Nephron (organoid): ENCODE measurements around the gene PHF21A.
"Not testable (repeated sequence)": the region's sequence is repeated elsewhere in the genome, so short reads cannot be mapped to it uniquely, and the experiment has no call there.

Experiments used
- H3K27ac Mint-ChIP-seq, 3 experiments: 2 replicates each; pipeline ENCODE4 v1.8.0; 2020; ENCODE audit warnings: mixed read lengths in 3 of 3, mild to moderate bottlenecking in 2 of 3, moderate library complexity in 1 of 3
- H3K27me3 Mint-ChIP-seq: 2 replicates; pipeline ENCODE4 v1.8.0; 2021; ENCODE audit warnings: low read depth, mild to moderate bottlenecking, moderate library complexity, mixed read lengths
- H3K36me3 Mint-ChIP-seq: 2 replicates; pipeline ENCODE4 v1.8.0; 2020; ENCODE audit warnings: low read depth, mixed read lengths
- H3K4me1 Mint-ChIP-seq: 2 replicates; pipeline ENCODE4 v1.8.0; 2020; ENCODE audit warnings: mixed read lengths
- H3K4me3 Mint-ChIP-seq, 3 experiments: 2 replicates each; pipeline ENCODE4 v1.8.0; 2020; ENCODE audit warnings: mild to moderate bottlenecking in 3 of 3, mixed read lengths in 3 of 3, moderate library complexity in 2 of 3
- H3K9me3 Mint-ChIP-seq: 2 replicates; pipeline ENCODE4 v1.8.0; 2020; ENCODE audit warnings: mixed read lengths
- TF ChIP-seq, protein P1 (sequence below), 3 experiments: fragments of 200-600 bp; sonication (generic); IDR thresholded peaks; one replicate each; pipeline ENCODE4 v1.5.0; 2021; ENCODE audit warnings: antibody characterized with exemption in 3 of 3; ENCODE audit not compliant: unreplicated experiment in 3 of 3

PHF21A gene

DNA sequence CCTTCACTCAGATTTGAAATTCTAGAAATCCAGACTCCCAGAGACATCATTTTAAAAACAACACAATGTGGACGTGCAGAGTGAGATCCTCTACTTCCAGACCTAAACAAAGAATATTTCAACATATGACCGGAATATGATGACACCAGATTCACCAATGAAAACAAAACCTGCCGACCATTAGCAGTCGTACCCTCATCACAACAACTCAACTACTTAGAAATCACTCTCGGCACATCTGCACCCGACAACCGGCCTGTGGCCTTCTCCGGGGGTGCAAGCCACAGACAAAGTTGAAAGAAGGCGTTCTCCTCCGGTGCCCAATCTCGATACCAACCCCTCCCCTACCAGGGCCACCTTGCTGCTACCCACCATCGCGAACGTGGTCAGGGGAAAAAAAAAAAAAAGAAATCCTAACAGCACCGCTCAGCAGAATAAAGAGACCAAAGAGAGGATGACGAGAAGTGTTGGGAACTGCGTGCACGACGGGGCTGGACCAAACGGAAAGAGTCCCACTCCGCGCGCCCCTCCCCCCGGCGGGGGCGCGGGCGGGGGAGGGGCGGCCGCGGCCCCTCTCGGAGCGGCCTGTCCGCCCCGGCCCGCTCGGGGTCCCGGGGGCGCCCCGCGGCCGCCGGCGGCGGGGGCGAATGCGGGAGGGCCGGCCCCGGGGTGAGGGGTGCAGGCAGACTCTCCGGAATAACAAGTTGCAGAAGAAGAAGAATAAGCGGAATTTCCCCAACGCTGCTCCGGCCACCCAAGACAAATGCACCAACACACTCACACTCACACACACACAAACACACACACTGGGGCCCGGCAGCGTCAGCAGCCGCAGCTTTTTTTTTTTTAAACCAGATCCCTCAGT lies 1.7 kb downstream of the PHF21A start:
- Mint-ChIP-seq H3K27ac (peak overlapping the region; percentile 93 to 99 (median 96)), H3K4me1 (peaks cover 48% of the 10 kb centered on the region)
- TF ChIP-seq, protein P1, sequence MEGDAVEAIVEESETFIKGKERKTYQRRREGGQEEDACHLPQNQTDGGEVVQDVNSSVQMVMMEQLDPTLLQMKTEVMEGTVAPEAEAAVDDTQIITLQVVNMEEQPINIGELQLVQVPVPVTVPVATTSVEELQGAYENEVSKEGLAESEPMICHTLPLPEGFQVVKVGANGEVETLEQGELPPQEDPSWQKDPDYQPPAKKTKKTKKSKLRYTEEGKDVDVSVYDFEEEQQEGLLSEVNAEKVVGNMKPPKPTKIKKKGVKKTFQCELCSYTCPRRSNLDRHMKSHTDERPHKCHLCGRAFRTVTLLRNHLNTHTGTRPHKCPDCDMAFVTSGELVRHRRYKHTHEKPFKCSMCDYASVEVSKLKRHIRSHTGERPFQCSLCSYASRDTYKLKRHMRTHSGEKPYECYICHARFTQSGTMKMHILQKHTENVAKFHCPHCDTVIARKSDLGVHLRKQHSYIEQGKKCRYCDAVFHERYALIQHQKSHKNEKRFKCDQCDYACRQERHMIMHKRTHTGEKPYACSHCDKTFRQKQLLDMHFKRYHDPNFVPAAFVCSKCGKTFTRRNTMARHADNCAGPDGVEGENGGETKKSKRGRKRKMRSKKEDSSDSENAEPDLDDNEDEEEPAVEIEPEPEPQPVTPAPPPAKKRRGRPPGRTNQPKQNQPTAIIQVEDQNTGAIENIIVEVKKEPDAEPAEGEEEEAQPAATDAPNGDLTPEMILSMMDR (IDR thresholded peaks at IDR 0.05; ENCODE audit: unreplicated experiment in 3 of 3): no peak

DNA sequence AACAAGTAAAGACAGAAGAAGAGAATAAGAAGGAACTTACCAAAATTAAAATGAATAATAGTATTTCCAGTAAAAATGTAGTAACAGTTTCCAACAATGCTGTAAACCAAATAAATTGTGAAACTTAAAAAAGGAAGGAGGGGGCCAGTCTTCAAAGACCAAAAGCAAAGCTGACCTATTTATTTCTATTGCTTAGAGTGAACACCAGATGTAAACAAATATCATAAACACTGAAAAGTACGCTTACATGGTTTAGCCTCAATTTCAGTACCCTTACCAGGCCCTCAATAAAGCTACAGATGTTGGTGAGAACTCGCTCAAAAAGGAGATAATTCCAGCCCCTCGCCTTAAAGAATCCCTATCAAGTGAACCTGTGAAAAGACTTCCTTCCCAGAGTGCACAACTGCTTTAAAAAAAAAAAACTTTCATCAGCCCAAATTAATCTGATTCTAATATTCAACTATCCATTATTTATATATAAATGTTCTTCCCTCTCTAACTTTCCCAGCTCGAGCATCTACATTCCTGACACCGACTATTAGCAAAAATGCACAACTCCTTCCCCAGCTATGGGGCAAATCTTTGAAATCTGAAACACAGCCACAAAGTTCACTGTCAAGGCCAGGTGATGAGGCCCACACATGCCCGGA lies 2.4 kb downstream of the PHF21A start:
- peak overlapping the region; percentile 97 to 98 (median 97) for H3K4me3 Mint-ChIP-seq
- peak overlapping the region; percentile 93 to 99 (median 96) for H3K27ac Mint-ChIP-seq
- H3K27me3 Mint-ChIP-seq: no peaks in the 10 kb centered on the region
- peaks cover 54% of the 10 kb centered on the region for H3K4me1 Mint-ChIP-seq
- TF ChIP-seq, protein P1 (IDR thresholded peaks at IDR 0.05; ENCODE audit: unreplicated experiment in 3 of 3): no peak
- H3K9me3 Mint-ChIP-seq: no peaks in the 10 kb centered on the region
- H3K36me3 Mint-ChIP-seq: no peaks in the 10 kb centered on the region

More for the DNA sequence above, 1.7 kb downstream of the PHF21A start:
- Mint-ChIP-seq H3K9me3 (no peaks in the 10 kb centered on the region), H3K36me3 (no peaks in the 10 kb centered on the region), H3K27me3 (no peaks in the 10 kb centered on the region), H3K4me3 (peak overlapping the region; percentile 97 to 99 (median 98))

GRCh38 chr11:46117842-46118241 lies 3.4 kb downstream of the PHF21A start:
- peak overlapping the region; percentile 97 to 98 (median 97) for H3K4me3 Mint-ChIP-seq
- peaks cover 60% of the 10 kb centered on the region for H3K4me1 Mint-ChIP-seq
- H3K27me3 Mint-ChIP-seq: no peaks in the 10 kb centered on the region
- TF ChIP-seq, protein P1 (IDR thresholded peaks at IDR 0.05; ENCODE audit: unreplicated experiment in 3 of 3): peak in 2 of 3 experiments; percentile 10 to 27
- H3K9me3 Mint-ChIP-seq: no peaks in the 10 kb centered on the region
- H3K36me3 Mint-ChIP-seq: no peaks in the 10 kb centered on the region
- peak overlapping the region; percentile 93 to 99 (median 96) for H3K27ac Mint-ChIP-seq

DNA sequence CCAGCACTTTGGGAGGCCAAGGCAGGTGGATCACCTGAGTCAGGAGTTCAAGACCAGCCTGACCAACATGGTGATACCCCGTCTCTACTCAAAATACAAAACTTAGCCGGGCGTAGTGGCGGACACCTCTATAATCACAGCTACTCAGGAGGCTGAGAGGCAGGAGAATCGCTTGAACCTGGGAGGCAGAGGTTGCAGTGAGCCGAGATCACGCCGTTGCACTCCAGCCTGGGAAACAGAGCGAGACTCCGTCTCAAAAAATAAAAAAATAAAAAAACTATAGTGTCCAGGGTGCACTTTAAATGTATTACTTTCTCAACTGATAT lies 4.6 kb downstream of the PHF21A start:
- H3K9me3 Mint-ChIP-seq, H3K36me3 Mint-ChIP-seq, H3K27me3 Mint-ChIP-seq: not testable (repeated sequence)
- Mint-ChIP-seq H3K4me1 (peaks cover 60% of the 10 kb centered on the region), H3K4me3 (peak overlapping the region in 1 of 3 experiments; percentile 7), H3K27ac (peak overlapping the region in 2 of 3 experiments; percentile 37 to 93)

DNA sequence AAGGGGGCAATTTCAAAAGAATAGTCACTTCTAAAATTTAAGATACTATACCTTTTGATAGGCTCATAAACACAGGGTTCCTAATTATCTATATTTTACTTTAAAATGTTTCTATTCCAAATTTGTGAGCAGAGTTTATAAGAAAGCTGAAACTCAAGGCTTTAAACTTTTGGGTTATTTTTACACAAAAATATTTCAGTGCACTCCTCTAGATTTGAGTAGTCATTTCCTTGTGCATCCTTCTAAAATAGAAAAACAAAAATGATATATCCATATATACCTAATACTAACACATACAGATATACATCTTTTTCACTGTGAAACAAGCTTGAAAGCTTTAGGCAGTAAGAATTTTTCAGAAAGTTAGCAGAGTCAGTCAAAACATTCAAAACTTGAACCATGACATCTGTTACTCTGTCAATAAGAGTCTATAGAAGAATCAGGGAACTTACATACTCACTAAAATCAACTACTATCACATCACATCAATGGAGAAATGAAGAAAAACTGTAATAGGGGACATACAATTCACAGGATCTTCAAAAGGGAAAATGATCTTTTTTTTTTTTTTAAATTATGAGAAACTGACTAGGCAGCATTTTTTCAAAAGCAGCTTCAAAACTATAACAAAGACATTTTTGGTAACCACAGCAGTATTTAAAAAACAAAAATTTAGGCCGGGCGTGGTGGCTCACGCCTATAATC lies 5.1 kb downstream of the PHF21A start:
- Mint-ChIP-seq H3K4me3 (peak overlapping the region; percentile 18 to 69 (median 58)), H3K27me3 (no peaks in the 10 kb centered on the region), H3K9me3 (no peaks in the 10 kb centered on the region), H3K27ac (peak overlapping the region; percentile 37 to 75 (median 39)), H3K4me1 (peaks cover 60% of the 10 kb centered on the region), H3K36me3 (no peaks in the 10 kb centered on the region)
- TF ChIP-seq, protein P1 (IDR thresholded peaks at IDR 0.05; ENCODE audit: unreplicated experiment in 3 of 3): no peak

DNA sequence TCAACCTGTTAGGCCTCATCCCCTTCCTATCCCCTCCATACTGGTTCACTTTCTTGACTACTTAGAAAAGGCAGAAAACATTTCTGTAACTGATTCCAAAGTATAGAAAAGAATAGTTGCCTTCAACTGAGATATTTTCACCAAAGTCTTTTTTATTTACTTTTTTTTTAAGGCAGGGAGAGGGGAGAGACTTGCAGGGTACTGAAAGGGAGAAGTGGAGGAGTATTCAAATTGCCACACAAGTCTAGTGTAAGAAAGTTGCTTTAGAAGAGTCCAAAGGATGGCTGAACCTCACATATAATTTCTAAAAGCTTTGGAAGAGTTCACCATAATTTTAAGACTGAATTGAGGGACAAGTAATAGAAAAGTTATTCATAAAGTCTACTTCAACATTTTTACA lies 6.3 kb downstream of the PHF21A start:
- Mint-ChIP-seq H3K27ac (peak overlapping the region; percentile 9 to 45 (median 42)), H3K36me3 (no peaks in the 10 kb centered on the region), H3K27me3 (no peaks in the 10 kb centered on the region), H3K4me1 (peaks cover 60% of the 10 kb centered on the region), H3K9me3 (no peaks in the 10 kb centered on the region), H3K4me3 (peak overlapping the region in 2 of 3 experiments; percentile 11 to 15)
- TF ChIP-seq, protein P1 (IDR thresholded peaks at IDR 0.05; ENCODE audit: unreplicated experiment in 3 of 3): no peak
